ENCODE measurements around the gene FCGR3B.
"Not testable (repeated sequence)": the region's sequence is repeated elsewhere in the genome, so short reads cannot be mapped to it uniquely, and the experiment has no call there.

The FCGR3B gene

DNA sequence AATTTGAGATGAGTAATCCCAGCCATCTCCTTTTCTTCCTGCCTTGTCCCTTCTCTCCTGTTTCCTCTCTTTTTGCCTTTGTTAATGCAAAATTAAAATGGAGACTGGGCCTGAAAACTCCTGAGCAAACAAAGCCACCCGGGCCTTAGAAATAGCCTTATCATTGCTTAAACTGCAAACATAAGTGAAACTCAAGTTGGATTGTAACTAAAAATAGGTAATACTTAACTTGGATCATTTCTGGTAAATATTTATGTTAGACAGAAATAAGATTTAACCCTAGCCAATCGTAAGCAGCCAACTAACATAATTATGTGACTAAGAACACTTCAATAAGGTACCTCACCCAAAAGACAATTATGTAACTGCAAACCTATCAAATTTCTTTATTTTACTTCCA lies 35.4 kb downstream of the FCGR3B start:
- not testable (repeated sequence) for DNase-seq; H3K4me3 Mint-ChIP-seq; H3K4me1 Mint-ChIP-seq (ENCODE audit: low read depth); H3K36me3 Mint-ChIP-seq (ENCODE audit: low read depth); H3K27me3 Mint-ChIP-seq; H3K9me3 Mint-ChIP-seq; H3K27ac Mint-ChIP-seq

DNA sequence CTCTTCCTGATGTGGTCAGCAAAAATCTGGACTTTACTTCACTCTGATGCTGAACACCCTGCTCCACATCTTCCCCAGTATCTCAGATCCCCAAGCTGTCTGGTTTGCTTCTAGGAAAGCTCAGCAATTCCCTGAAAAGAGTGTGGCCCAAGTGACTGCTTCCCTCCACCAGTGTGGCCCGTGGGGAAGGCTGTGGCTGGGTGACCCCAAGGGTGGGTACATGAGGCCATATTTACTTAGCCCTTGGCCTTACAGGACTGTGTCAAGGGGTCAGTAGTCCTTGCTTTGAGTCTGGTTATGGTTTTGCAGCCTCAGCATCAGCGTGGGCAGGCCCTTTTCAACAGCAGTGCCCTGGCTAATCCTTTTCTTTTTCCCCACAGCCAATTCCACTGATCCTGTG lies 35.8 kb downstream of the FCGR3B start:
- not testable (repeated sequence) for H3K9me3 Mint-ChIP-seq; H3K4me1 Mint-ChIP-seq (ENCODE audit: low read depth); H3K4me3 Mint-ChIP-seq; DNase-seq; H3K27ac Mint-ChIP-seq; H3K36me3 Mint-ChIP-seq (ENCODE audit: low read depth); H3K27me3 Mint-ChIP-seq

DNA sequence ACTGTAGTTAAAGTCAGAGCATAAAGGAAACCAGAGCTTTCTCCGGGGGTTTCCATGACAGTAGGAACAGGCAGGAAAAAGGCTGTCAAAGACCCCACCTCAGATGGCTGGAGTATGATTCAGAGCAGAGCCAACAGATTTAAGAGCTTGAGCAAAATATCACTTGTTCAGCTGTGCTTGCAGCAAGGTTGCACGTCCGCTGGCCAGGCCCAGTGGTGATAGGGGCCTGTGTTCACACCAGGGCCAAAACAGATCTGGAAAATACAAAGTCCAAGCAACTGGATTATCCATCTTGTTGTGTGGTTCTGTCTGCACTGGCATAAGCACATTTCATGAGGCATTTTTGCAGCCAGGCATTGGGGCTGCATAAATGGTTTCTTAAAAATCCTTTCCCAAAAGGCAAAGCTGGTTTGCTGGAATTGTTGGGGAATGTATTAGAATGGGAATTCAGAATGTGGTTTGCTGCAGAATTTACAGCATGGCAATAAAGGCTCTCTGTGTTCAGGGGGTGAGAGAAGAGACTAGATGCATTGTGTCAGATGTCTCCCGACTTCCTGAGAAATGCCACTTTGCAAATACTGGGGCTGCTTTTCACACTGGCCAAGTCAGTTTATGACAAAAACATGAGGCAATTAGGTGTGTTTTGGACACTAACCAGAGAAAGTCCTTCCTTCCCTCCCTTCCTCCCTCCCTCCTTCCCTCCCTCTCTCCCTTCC lies 36.5 kb downstream of the FCGR3B start:
- not testable (repeated sequence) for H3K27me3 Mint-ChIP-seq; H3K4me3 Mint-ChIP-seq; H3K4me1 Mint-ChIP-seq (ENCODE audit: low read depth); H3K27ac Mint-ChIP-seq; H3K9me3 Mint-ChIP-seq; DNase-seq; H3K36me3 Mint-ChIP-seq (ENCODE audit: low read depth)

GRCh38 chr1:161593092-161593755 lies 37.8 kb downstream of the FCGR3B start:
- not testable (repeated sequence) for H3K4me3 Mint-ChIP-seq; H3K36me3 Mint-ChIP-seq (ENCODE audit: low read depth)

DNA sequence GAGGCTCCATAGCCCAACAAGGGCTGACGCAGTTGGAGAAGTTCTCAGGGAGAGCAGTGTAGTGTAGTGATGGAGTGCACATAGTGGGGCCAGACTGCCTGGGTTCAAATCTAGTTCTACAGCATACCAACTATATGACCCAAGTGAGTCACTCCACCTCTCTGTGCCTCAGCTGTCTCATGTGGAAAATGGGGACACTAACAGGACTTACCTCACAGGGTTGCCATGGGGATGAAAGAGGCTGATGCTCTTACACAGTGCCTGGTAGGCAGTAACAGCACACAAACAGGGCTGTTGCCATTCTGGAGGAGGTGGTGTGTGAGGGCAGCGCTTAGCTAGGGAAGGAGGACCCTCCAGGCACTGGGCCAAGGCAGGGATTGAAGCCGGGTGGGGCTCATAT lies 38.4 kb downstream of the FCGR3B start:
- H3K27me3 Mint-ChIP-seq; H3K9me3 Mint-ChIP-seq; H3K4me1 Mint-ChIP-seq (ENCODE audit: low read depth); H3K27ac Mint-ChIP-seq; H3K4me3 Mint-ChIP-seq; H3K36me3 Mint-ChIP-seq (ENCODE audit: low read depth); DNase-seq: not testable (repeated sequence)

More at GRCh38 chr1:161593092-161593755, 37.8 kb downstream of the FCGR3B start:
- not testable (repeated sequence) for H3K27ac Mint-ChIP-seq; H3K9me3 Mint-ChIP-seq; DNase-seq; H3K4me1 Mint-ChIP-seq (ENCODE audit: low read depth); H3K27me3 Mint-ChIP-seq

DNA sequence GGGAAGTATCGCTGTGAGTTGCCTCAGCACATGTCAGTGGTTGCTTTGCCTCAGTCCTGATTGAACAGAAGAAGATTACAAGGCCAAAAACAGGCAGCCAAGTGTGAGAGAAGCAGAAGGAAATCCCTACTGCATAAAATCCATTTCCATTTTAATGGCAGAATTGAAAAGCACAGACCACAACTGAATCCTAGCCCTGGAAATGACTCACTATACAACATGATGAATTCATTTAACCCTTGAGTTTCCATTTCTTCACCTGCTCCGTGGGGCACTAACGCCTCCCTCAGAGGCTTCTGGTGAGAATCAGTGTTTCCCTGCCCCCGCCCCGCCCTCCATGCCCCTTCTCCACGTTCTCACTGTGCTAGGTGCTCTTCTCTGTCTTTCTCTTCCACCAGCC lies 41.1 kb downstream of the FCGR3B start:
- H3K4me1 Mint-ChIP-seq (ENCODE audit: low read depth); H3K27ac Mint-ChIP-seq: not testable (repeated sequence)

DNA sequence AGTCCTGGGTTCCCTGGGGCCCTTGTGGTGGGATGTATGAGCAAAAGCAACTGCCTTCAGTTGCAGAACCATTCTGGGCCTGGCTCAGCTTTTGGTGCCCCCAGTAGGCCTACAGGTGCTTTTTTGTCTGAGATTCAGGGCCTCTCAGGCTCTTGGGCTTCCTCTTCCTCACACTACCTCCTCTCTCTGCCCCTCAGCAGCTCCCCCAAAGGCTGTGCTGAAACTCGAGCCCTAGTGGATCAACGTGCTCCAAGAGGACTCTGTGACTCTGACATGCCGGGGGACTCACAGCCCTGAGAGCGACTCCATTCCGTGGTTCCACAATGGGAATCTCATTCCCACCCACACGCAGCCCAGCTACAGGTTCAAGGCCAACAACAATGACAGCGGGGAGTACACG lies 41.6 kb downstream of the FCGR3B start:
- DNase-seq; H3K4me3 Mint-ChIP-seq; H3K27me3 Mint-ChIP-seq; H3K4me1 Mint-ChIP-seq (ENCODE audit: low read depth); H3K9me3 Mint-ChIP-seq; H3K27ac Mint-ChIP-seq; H3K36me3 Mint-ChIP-seq (ENCODE audit: low read depth): not testable (repeated sequence)

More for the DNA sequence above, 41.1 kb downstream of the FCGR3B start:
- not testable (repeated sequence) for DNase-seq; H3K4me3 Mint-ChIP-seq; H3K36me3 Mint-ChIP-seq (ENCODE audit: low read depth); H3K27me3 Mint-ChIP-seq; H3K9me3 Mint-ChIP-seq

DNA sequence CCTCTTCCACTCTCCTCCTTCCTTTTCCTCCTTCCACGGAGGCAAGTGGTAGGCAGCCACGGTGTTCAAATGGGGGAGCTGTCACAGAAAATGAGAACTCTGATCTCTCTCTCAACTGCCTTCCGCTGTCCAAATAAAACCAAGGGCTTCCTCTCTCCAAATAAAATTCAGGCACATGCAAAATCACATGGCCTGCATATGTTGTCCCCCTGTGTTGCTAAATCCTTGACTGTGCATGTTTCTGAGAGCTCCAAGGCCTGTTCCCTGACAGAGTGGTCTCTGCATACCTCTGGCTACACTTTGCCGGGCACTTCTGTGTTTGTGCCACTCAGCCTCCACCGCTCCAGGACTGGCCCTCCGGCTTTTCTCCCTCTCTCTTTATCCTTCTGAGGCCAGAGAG lies 42.4 kb downstream of the FCGR3B start:
- not testable (repeated sequence) for H3K27me3 Mint-ChIP-seq; H3K27ac Mint-ChIP-seq; H3K36me3 Mint-ChIP-seq (ENCODE audit: low read depth); H3K9me3 Mint-ChIP-seq; DNase-seq; H3K4me1 Mint-ChIP-seq (ENCODE audit: low read depth); H3K4me3 Mint-ChIP-seq

DNA sequence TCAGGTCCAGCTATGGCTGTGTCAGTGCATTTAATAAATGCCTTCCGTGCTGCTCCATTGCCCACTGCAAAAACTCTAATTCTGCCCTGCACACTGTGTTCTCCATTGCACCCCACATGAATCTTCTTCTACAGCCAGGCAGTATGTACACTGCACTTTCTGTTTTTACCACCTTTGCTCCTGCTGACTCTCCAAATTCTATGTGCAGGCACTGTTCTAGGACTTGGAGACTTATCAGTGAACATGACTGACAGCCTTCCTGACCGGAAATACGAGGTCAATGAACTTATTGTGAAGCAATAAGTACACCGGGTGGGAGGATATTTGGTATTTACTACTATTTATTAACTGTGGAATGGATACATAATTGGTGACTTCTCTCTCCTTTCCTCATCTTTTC lies 48.1 kb downstream of the FCGR3B start:
- not testable (repeated sequence) for H3K27ac Mint-ChIP-seq; H3K4me1 Mint-ChIP-seq (ENCODE audit: low read depth); H3K9me3 Mint-ChIP-seq; H3K36me3 Mint-ChIP-seq (ENCODE audit: low read depth); H3K27me3 Mint-ChIP-seq; H3K4me3 Mint-ChIP-seq; DNase-seq

GRCh38 chr1:161580879-161581537 lies 50.0 kb downstream of the FCGR3B start:
- DNase-seq; H3K4me1 Mint-ChIP-seq (ENCODE audit: low read depth); H3K9me3 Mint-ChIP-seq; H3K27ac Mint-ChIP-seq; H3K36me3 Mint-ChIP-seq (ENCODE audit: low read depth); H3K27me3 Mint-ChIP-seq; H3K4me3 Mint-ChIP-seq: not testable (repeated sequence)

GRCh38 chr1:161579856-161580507 lies 51.0 kb downstream of the FCGR3B start:
- not testable (repeated sequence) for H3K27ac Mint-ChIP-seq; H3K4me3 Mint-ChIP-seq; H3K9me3 Mint-ChIP-seq; H3K4me1 Mint-ChIP-seq (ENCODE audit: low read depth); DNase-seq; H3K36me3 Mint-ChIP-seq (ENCODE audit: low read depth); H3K27me3 Mint-ChIP-seq

DNA sequence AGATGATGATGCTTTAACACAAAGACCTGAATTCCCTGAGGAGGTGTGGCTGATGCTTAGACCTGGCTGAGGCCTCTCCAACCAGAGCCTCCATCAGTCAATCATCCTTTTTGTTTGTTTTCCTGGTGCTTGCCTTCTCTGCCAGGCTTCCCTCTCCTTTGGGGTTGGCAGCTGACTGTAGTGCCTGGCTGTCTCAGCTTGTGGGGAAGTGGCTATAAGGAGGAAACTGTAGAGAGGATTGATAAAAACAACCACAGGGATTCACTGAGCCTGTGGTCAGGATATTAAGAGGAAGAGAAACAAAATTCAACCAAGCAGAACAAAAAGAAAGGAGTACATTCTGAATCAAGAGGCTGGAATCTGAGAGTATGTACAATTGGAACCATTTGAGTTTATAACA lies 54.3 kb downstream of the FCGR3B start:
- not testable (repeated sequence) for H3K36me3 Mint-ChIP-seq (ENCODE audit: low read depth); H3K9me3 Mint-ChIP-seq; H3K4me1 Mint-ChIP-seq (ENCODE audit: low read depth); H3K27me3 Mint-ChIP-seq; H3K4me3 Mint-ChIP-seq; H3K27ac Mint-ChIP-seq; DNase-seq
